DOHH2 (cell line): ENCODE results near the gene PCK2.

Experiments
- EZH2phosphoT487 ChIP-seq: fragments of 200-600 bp; sonication (generic); IDR thresholded peaks from 2 replicates; pipeline ENCODE4 v1.6.1; 2017; ENCODE audit warnings: borderline replicate concordance, mild to moderate bottlenecking, antibody characterized with exemption, low read length, moderate library complexity, mixed read lengths
- TF ChIP-seq, protein P1 (sequence below): fragments of 200-600 bp; sonication (generic); IDR thresholded peaks from one replicate; pipeline ENCODE4 v1.5.1; 2014; ENCODE audit warnings: antibody characterized with exemption, mild to moderate bottlenecking, low read depth, low read length; ENCODE audit not compliant: poor library complexity, severe bottlenecking

DNA sequence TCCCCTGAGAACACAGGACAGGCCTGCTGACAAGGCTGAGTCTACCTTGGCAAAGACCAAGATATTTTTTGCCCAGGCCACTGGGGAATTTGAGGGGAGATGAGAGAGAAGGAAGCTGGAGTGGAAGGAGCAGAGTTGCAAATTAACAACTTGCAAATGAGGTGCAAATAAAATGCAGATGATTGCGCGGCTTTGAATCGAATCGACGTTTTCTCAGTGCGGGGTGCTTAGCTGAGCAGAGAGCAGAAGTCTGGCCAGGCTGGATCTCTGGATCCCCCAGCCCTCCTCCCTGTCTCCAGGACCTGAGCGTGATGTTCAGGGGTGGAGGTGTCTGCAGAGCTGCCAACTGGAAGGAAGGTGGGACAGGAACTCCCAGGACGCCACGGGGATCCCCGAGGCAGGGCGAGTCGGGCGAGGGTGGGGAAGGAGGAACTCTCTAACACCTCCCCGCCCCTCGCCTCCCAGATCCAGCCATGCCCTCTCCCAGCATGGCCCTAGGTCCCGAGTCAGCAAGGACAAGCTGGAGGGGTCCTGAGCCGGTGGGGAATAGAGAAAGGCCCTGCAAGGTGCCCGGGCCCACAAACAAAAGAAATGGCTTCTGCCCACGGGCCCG lies 42.8 kb upstream of the PCK2 start:
- TF ChIP-seq, protein P1, sequence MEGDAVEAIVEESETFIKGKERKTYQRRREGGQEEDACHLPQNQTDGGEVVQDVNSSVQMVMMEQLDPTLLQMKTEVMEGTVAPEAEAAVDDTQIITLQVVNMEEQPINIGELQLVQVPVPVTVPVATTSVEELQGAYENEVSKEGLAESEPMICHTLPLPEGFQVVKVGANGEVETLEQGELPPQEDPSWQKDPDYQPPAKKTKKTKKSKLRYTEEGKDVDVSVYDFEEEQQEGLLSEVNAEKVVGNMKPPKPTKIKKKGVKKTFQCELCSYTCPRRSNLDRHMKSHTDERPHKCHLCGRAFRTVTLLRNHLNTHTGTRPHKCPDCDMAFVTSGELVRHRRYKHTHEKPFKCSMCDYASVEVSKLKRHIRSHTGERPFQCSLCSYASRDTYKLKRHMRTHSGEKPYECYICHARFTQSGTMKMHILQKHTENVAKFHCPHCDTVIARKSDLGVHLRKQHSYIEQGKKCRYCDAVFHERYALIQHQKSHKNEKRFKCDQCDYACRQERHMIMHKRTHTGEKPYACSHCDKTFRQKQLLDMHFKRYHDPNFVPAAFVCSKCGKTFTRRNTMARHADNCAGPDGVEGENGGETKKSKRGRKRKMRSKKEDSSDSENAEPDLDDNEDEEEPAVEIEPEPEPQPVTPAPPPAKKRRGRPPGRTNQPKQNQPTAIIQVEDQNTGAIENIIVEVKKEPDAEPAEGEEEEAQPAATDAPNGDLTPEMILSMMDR: no peak
- no peak for TF ChIP-seq EZH2phosphoT487
